NOMO-1 (cell line): ENCODE results near the gene BCDIN3D.
A peak's percentile ranks its signal among the peaks of the same experiment; 100 is the strongest.

ENCODE experiments used
- DNase-seq, 2 experiments: peaks; one replicate each; lab custom pipeline; 2025; ENCODE audit not compliant: unreplicated experiment in 2 of 2; lab: John Stamatoyannopoulos, UW

The BCDIN3D gene

GRCh38 chr12:49824416-49824815 lies 18.5 kb downstream of the BCDIN3D start:
- DNase-seq = no peak

GRCh38 chr12:49823951-49824350 lies 19.0 kb downstream of the BCDIN3D start:
- DNase-seq = no peak

DNA sequence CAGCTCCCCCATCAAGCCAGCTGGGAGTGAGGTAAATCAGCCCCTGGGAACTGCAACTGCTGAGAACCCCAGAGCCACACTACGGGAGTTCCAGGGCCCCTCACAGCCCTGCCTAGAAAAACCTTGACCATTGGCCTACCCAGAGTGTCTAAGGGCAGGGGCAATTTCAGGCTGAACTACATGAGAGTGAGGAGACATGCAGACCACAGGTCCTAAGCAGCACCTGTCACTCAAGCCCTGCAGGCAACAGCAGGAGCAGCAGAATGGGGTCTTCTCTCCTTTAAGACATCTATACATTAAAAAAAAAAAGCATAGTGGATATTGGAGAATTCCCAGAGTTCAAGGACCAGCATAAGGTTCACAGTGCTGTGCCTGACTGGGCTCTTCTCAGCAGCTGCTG lies 19.6 kb downstream of the BCDIN3D start:
- DNase-seq = no peak

DNA sequence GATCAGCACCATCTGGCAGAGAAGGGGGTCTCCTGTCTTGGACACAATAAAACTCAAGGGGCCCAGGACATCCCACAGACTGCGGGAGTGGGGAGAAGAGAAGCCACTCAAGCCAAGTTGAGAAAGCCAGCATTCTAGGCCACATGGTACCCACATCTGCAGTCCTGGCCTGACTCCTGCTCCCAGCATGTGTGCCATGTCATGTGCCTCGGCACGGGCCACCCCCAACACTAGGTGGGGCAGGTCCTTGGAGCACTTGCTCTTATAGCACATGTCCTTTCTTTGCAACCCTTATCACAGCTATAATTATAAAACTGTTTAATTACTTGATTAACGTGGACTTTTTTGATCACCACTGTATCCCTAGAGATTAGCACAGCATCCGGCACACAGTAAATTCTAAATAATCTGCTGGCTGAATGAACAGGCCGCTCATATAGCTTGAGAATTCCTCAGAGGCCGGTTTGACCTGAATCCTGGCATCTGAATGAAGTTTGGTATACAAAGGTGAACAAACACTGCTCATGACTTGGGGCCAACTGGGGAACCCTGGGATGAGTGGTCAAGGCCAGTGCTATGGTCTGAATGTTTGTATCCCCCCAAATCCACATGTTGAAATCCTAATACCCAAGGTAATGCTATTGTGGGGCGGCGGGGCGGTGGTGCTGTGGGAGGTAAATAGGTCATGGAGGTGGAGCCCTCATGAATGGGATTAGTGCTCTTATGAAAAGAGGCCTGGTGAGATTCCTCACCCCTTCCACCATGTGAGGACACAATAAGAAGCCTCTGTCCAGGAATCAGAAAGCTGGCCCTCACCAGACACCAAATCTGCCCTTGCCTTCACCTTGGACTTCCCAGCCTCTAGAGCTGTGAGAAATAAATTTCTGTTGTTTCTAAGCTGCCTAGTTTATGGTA lies 21.3 kb downstream of the BCDIN3D start:
- no peak for DNase-seq

GRCh38 chr12:49819786-49820185 lies 23.1 kb downstream of the BCDIN3D start:
- DNase-seq = no peak

DNA sequence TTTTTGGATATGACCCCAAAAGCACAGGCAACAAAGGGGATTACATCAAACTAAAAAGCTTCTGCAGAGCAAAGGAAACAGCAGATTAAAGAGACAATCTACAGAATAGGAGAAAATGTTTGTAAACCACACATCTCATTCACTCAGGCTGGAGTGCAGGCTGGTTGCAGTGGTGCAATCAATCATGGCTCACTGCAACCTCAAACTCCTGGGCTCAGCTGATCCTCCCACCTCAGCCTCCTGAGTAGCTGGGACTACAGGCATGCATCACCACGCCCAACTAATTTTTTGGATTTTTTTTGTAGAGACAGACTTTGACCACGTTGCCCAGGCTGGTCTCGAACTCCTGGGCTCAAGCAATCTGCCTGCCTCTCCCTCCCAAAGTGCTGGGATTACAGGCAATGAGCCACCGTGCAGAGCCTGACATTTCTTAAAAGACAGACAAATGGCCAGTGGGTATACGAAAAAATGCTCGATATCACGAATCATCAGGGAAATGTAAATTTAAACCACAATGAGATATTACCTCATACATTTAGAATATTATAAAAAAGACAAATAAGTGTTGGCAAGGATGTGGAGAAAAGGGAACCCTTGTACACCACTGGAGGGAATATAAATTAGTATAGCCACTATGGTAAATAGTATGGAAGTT lies 24.5 kb downstream of the BCDIN3D start:
- no peak for DNase-seq

GRCh38 chr12:49813131-49813530 lies 29.8 kb downstream of the BCDIN3D start:
- DNase-seq = no peak

DNA sequence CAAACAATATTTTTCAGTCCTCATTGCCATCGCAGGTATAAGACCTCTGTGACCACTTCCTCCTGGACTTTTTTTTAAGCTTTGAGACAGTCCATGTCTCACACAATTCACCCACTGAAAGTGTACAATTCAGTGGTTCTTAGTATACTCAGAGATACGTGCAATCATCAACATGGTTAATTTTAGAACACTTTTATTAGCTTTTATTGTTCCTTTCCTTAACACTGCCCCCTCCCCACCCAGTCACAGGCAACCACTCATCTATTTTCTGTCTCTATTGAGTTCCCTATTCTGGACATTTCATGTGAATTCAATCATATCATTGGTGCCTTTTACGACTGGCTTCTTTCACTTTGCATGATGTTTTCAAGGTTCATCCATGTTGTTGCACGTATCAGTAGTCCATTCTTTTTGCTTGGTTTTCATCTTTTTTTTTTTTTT lies 30.9 kb downstream of the BCDIN3D start:
- peak; percentile 7 to 20 for DNase-seq

GRCh38 chr12:49811136-49811535 lies 31.8 kb downstream of the BCDIN3D start:
- DNase-seq = no peak

GRCh38 chr12:49809906-49810389 lies 33.0 kb downstream of the BCDIN3D start:
- DNase-seq = no peak

GRCh38 chr12:49809381-49809905 lies 33.5 kb downstream of the BCDIN3D start:
- DNase-seq = no peak

GRCh38 chr12:49808686-49809380 lies 34.1 kb downstream of the BCDIN3D start:
- DNase-seq = no peak

- DNase-seq = no peak
Measured at GRCh38 chr12:49807991-49808580, 34.8 kb downstream of the BCDIN3D start.

GRCh38 chr12:49806877-49807276 lies 36.0 kb downstream of the BCDIN3D start:
- DNase-seq = no peak

- DNase-seq = no peak
Measured at GRCh38 chr12:49806321-49806813, 36.5 kb downstream of the BCDIN3D start.

DNA sequence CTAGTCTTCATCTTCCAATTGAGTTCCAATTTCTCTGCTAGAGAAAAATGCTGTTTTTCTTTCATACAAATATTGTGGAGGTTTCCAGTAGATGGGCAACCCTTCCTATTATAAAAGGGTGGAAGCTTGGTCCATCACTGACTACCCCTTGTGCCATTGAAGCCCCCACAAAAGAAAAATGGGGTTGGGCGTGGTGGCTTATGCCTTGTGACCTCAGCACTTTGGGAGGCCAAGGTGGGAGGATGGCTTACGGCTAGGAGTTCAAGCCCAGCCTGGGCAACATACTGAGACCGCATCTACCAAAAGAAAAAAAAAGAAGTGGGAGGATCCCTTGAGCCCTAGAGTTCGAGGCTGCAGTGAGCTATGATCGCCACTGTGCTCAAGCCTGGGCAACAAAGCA lies 37.5 kb downstream of the BCDIN3D start:
- no peak for DNase-seq

- no peak for DNase-seq
Measured at GRCh38 chr12:49804821-49805220, 38.1 kb downstream of the BCDIN3D start.

GRCh38 chr12:49803693-49804450 lies 39.0 kb downstream of the BCDIN3D start:
- no peak for DNase-seq

GRCh38 chr12:49801141-49802063 lies 41.5 kb downstream of the BCDIN3D start:
- no peak for DNase-seq
